Thyroid gland (tissue), 4 donors: ENCODE results near the gene WDR49. TPM values are rescaled to one million over a fixed set of nuclear protein-coding genes. Genes with fewer than 3 reads are reported as not detected.

Source experiments
- DNase-seq, 2 donors: peaks; one replicate each; pipeline ENCODE4 v3.0.0-alpha.2; 2019
- H3K27ac ChIP-seq, 3 donors: fragments of 200-600 bp; sonication (generic); 1 replicate in 2 of 3; 2 replicates in 1 of 3; pipeline ENCODE4 v1.5.1; 2016 to 2019; ENCODE audit warnings: mild to moderate bottlenecking in 1 of 3, moderate library complexity in 1 of 3
- H3K27me3 ChIP-seq: fragments of 200-600 bp; sonication (generic); one replicate; pipeline ENCODE4 v1.5.1; 2019
- H3K36me3 ChIP-seq, 2 donors: fragments of 200-600 bp; sonication (generic); one replicate each; pipeline ENCODE4 v1.5.1; 2016 to 2019
- H3K4me1 ChIP-seq, 2 donors: fragments of 200-600 bp; sonication (generic); one replicate each; pipeline ENCODE4 v1.5.1; 2017 to 2019
- H3K4me3 ChIP-seq, 3 donors: fragments of 200-600 bp; sonication (generic); replicated peaks in 1 of 3; 1 replicate in 2 of 3; 2 replicates in 1 of 3; pipeline ENCODE4 v1.5.1; 2016; ENCODE audit warnings: mild to moderate bottlenecking in 1 of 3
- H3K9me3 ChIP-seq: fragments of 200-600 bp; sonication (generic); one replicate; pipeline ENCODE4 v1.5.1; 2017
- POLR2A ChIP-seq, 2 donors: fragments of 450-650 bp; IDR thresholded peaks; one replicate each; pipeline ENCODE4 v1.6.1; 2017; ENCODE audit warnings: antibody characterized with exemption in 2 of 2, mild to moderate bottlenecking in 2 of 2, moderate library complexity in 1 of 2
- WGBS, 2 donors: methylation state at CpG; one replicate each; pipeline ENCODE4 v1.1.5; 2017; 5-methylcytosine and 5-hydroxymethylcytosine counted together
- intact Hi-C: fragments of 100-400 bp; cut with DNase I; formaldehyde crosslinking; loops from one replicate; pipeline ENCODE4 v1.15.1; 2023
- total RNA-seq, 4 donors: library from RNA; depleted of rRNA; stranded (reverse); fragments of >200 nt; gene quantifications; one replicate each; pipeline ENCODE4 v1.2.3, GENCODE V29; 2016
- TF ChIP-seq, protein P1 (sequence below), 6 experiments: fragments of 200-600 bp in 3 of 6; fragments of 450-650 bp in 3 of 6; sonication (generic) in 3 of 6; IDR thresholded peaks; one replicate each; pipeline ENCODE4 v1.5.1; 2016 to 2019; ENCODE audit warnings: antibody characterized with exemption in 6 of 6, mild to moderate bottlenecking in 2 of 6, inconsistent platforms in 1 of 6, moderate library complexity in 1 of 6

WDR49 gene
- total RNA-seq, 4 donors from 2014 or later = 0.56 to 2.2 (median 1.6) TPM

DNA sequence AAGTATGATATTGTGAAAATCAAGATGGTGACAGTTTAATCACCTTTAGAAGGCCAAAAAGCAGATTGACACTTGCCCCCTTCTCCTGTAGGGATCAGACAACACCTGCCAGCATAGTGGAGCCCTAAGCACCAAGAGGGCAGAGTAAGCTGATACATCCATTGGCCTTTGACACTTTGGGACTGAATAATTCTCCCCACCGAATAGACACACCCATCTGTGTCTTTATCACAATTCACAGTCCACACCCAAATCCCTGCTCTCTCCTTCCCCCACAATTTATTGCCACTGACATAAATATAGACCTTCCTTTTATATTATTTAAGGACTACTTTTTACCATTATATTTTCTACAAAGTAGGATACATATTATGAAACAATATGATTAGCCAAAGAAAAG, 3.1 kb upstream of the WDR49 start:
- no peak for DNase-seq
- Histone ChIP-seq H3K27me3 (no peaks in the 10 kb centered on the region), H3K4me1 (no peaks in the 10 kb centered on the region), H3K4me3 (no peak overlapping the region), H3K9me3 (no peaks in the 10 kb centered on the region), H3K36me3 (no peaks in the 10 kb centered on the region), H3K27ac (no peak overlapping the region)
- WGBS, 2 donors = 64 to 74% methylated on average over 1 of the region's 1 CpG
- intact Hi-C loops = no loop called here
- TF ChIP-seq, protein P1, sequence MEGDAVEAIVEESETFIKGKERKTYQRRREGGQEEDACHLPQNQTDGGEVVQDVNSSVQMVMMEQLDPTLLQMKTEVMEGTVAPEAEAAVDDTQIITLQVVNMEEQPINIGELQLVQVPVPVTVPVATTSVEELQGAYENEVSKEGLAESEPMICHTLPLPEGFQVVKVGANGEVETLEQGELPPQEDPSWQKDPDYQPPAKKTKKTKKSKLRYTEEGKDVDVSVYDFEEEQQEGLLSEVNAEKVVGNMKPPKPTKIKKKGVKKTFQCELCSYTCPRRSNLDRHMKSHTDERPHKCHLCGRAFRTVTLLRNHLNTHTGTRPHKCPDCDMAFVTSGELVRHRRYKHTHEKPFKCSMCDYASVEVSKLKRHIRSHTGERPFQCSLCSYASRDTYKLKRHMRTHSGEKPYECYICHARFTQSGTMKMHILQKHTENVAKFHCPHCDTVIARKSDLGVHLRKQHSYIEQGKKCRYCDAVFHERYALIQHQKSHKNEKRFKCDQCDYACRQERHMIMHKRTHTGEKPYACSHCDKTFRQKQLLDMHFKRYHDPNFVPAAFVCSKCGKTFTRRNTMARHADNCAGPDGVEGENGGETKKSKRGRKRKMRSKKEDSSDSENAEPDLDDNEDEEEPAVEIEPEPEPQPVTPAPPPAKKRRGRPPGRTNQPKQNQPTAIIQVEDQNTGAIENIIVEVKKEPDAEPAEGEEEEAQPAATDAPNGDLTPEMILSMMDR (IDR thresholded peaks at IDR 0.05) = no peak
- no peak for TF ChIP-seq POLR2A (IDR thresholded peaks at IDR 0.05)

DNA sequence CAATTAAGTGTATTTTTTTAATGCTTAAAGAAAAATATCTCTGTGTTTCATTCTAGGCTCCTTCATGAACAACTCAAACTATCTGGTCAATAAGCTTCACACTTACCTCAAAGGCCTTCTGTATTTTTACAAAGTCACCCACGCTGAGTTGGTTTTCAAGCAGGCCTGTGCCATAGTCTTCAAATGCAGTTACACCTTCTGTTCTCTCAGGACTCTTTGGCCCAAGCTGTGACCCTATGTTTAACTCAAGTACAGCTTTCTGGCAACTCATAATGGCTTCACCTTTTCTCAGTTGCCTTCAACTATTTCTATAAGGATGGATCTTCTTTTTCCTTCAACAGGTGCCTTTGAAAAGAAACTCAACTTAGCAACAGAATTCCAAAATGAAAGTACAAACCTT, 587 bp downstream of the WDR49 start:
- H3K4me1 ChIP-seq = no peaks in the 10 kb centered on the region
- H3K9me3 ChIP-seq = no peaks in the 10 kb centered on the region
- H3K27ac ChIP-seq = no peak overlapping the region
- no peak for DNase-seq
- 62 to 70% methylated on average over 1 of the region's 1 CpG for WGBS, 2 donors
- no peaks in the 10 kb centered on the region for H3K36me3 ChIP-seq
- TF ChIP-seq POLR2A (IDR thresholded peaks at IDR 0.05) = no peak
- TF ChIP-seq, protein P1 (IDR thresholded peaks at IDR 0.05) = no peak
- intact Hi-C loops = no loop called here
- H3K27me3 ChIP-seq = no peaks in the 10 kb centered on the region
- H3K4me3 ChIP-seq = no peak overlapping the region

DNA sequence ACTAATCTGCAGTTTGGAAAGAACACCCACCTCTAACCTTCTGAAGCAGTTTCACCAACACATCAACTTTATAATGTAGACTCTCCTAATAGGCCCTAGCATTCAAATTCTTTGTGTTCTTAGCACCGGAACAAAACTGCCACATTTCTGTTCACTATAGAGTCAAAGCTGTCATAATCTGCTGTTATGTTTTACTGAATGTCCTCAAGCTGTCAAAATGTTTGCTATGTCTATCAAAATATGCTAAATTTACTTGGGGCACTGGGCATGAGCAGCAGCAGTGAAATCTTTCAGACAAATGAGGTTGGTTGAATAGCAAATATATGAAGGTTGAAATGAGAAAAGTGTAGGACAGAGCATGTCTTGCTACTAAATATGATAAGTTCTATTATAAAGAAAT, 1.9 kb downstream of the WDR49 start:
- Histone ChIP-seq H3K27ac (no peak overlapping the region), H3K27me3 (no peaks in the 10 kb centered on the region), H3K9me3 (no peaks in the 10 kb centered on the region), H3K4me1 (no peaks in the 10 kb centered on the region), H3K4me3 (no peak overlapping the region), H3K36me3 (no peaks in the 10 kb centered on the region)
- no peak for DNase-seq
- intact Hi-C loops = no loop called here
- no peak for TF ChIP-seq POLR2A (IDR thresholded peaks at IDR 0.05)
- TF ChIP-seq, protein P1 (IDR thresholded peaks at IDR 0.05) = no peak
- 79 to 82% methylated on average over 1 of the region's 1 CpG for WGBS, 2 donors

DNA sequence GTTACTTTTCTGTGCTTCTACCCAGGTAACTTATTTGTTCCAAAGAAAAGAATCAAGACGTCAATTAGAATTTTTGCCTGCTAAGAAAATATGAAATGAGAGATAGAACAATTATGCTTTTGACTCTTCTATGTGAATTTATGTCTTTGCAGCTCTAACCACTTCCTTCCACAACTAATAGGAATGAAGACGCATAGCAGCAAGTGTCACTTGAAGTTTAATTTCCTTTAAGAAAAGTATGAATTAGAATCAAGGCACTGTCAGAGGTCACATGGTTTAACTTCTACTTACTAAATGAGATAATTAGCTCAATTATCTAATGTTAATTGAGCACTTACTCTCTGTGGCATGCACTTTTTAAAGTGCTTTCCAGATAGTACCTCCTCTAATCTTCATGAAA, 3.3 kb downstream of the WDR49 start:
- intact Hi-C loops = no loop called here
- WGBS, 2 donors = 84 to 87% methylated on average over 2 of the region's 2 CpGs
- Histone ChIP-seq H3K36me3 (no peaks in the 10 kb centered on the region), H3K9me3 (no peaks in the 10 kb centered on the region), H3K4me1 (no peaks in the 10 kb centered on the region), H3K27me3 (no peaks in the 10 kb centered on the region), H3K4me3 (no peak overlapping the region), H3K27ac (no peak overlapping the region)
- DNase-seq = no peak
- TF ChIP-seq, protein P1 (IDR thresholded peaks at IDR 0.05) = no peak
- TF ChIP-seq POLR2A (IDR thresholded peaks at IDR 0.05) = no peak

DNA sequence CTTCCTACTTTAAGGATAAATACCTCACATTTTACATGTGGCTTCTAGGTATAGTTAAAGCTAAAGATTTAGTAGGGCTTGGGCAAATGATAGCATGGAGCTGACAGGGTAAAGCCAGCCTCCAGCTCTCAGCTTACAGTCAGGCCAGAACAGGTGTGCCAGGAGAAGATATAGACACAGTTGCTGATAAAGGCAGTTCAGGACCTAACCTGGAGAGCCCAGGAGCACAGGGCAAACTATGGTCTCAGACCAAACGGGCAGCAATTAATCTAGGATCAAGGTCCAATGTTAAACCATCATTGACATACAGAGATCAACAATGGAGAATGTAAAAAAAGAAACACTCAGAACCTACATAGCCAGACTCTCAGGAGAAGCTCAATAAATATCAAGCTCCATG, 4.0 kb downstream of the WDR49 start:
- DNase-seq = no peak
- TF ChIP-seq, protein P1 (IDR thresholded peaks at IDR 0.05) = no peak
- TF ChIP-seq POLR2A (IDR thresholded peaks at IDR 0.05) = no peak
- no peaks in the 10 kb centered on the region for H3K36me3 ChIP-seq
- no peak overlapping the region for H3K4me3 ChIP-seq
- 93 to 96% methylated on average over 1 of the region's 1 CpG for WGBS, 2 donors
- intact Hi-C loops = no loop called here
- no peaks in the 10 kb centered on the region for H3K9me3 ChIP-seq
- H3K27me3 ChIP-seq = no peaks in the 10 kb centered on the region
- no peak overlapping the region for H3K27ac ChIP-seq
- no peaks in the 10 kb centered on the region for H3K4me1 ChIP-seq
